ENCODE measurements around the gene EPHB2. TPM values are rescaled to one million over a fixed set of nuclear protein-coding genes. Genes with fewer than 3 reads are reported as not detected.

The EPHB2 gene
- total RNA-seq, 4 donors from 2014 or later, result 7.5 to 27.3 (median 23.8) TPM

- H3K27me3 ChIP-seq, result no peaks in the 10 kb centered on the region
- no peak for DNase-seq
- no peaks in the 10 kb centered on the region for H3K9me3 ChIP-seq
- H3K27ac ChIP-seq, result peak overlapping the region in 2 of 3 donors; percentile 63 to 65
- no peaks in the 10 kb centered on the region for H3K36me3 ChIP-seq
- TF ChIP-seq CTCF (IDR thresholded peaks at IDR 0.05) (no peak), POLR2A (IDR thresholded peaks at IDR 0.05) (no peak)
- WGBS, 2 donors, result 62 to 83% methylated on average over 2 of the region's 2 CpGs
- peaks cover 39 to 45% of the 10 kb centered on the region in 2 donors for H3K4me1 ChIP-seq
- no peak overlapping the region for H3K4me3 ChIP-seq (replicated peaks in 1 of 3)
- intact Hi-C loops (cut with DNase I), result no loop called here
Observed at GRCh38 chr1:22847249-22847648, 136.6 kb downstream of the EPHB2 start.

DNA sequence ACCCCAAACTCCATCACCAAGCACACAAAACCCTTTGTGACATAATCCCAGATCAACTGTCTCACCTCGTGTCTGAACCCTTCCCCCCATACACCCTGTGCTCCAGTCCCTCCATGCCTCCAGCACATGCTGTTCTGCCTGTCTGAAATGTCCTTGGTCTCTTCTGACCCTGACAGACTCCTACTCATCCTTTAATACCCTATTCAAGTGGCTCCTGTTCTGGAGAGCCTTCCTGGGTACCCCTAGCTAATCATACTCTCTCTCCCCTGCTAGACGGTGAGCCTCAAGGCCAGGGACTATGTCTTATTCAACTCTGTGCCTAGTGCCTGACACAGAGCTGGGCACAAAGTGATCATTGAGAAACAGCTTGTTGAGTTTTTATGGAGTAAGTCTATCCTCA is 137.1 kb downstream of the EPHB2 start:
- 93 to 95% methylated on average over 2 of the region's 2 CpGs for WGBS, 2 donors
- Histone ChIP-seq H3K4me3 (replicated peaks in 1 of 3) (no peak overlapping the region), H3K27ac (peak overlapping the region; percentile 63 to 80 (median 65)), H3K36me3 (no peaks in the 10 kb centered on the region), H3K9me3 (no peaks in the 10 kb centered on the region), H3K27me3 (no peaks in the 10 kb centered on the region), H3K4me1 (peaks cover 35 to 40% of the 10 kb centered on the region in 2 donors)
- intact Hi-C loops (cut with DNase I), result no loop called here
- TF ChIP-seq POLR2A (IDR thresholded peaks at IDR 0.05), result no peak
- no peak for TF ChIP-seq CTCF (IDR thresholded peaks at IDR 0.05)
- DNase-seq, result no peak

GRCh38 chr1:22848405-22848804 is 137.8 kb downstream of the EPHB2 start:
- H3K4me3 ChIP-seq (replicated peaks in 1 of 3), result no peak overlapping the region
- no peaks in the 10 kb centered on the region for H3K27me3 ChIP-seq
- intact Hi-C loops (cut with DNase I), result no loop called here
- TF ChIP-seq POLR2A (IDR thresholded peaks at IDR 0.05), result no peak
- no peak for TF ChIP-seq CTCF (IDR thresholded peaks at IDR 0.05)
- DNase-seq, result no peak
- H3K36me3 ChIP-seq, result no peaks in the 10 kb centered on the region
- H3K4me1 ChIP-seq, result peaks cover 29 to 34% of the 10 kb centered on the region in 2 donors
- peak overlapping the region; percentile 63 to 80 (median 65) for H3K27ac ChIP-seq
- no peaks in the 10 kb centered on the region for H3K9me3 ChIP-seq
- WGBS, 2 donors, result 55 to 66% methylated on average over 2 of the region's 2 CpGs

GRCh38 chr1:22849770-22850169 is 139.1 kb downstream of the EPHB2 start:
- intact Hi-C loops (cut with DNase I), result no loop called here
- Histone ChIP-seq H3K9me3 (no peaks in the 10 kb centered on the region), H3K4me3 (replicated peaks in 1 of 3) (no peak overlapping the region), H3K27me3 (no peaks in the 10 kb centered on the region), H3K27ac (peak overlapping the region; percentile 63 to 80 (median 65)), H3K36me3 (no peaks in the 10 kb centered on the region), H3K4me1 (peaks cover 29 to 38% of the 10 kb centered on the region in 2 donors)
- TF ChIP-seq CTCF (IDR thresholded peaks at IDR 0.05) (no peak), POLR2A (IDR thresholded peaks at IDR 0.05) (no peak)
- peak; percentile 56 to 57 for DNase-seq
- WGBS, 2 donors, result 21 to 28% methylated on average over 5 of the region's 5 CpGs

DNA sequence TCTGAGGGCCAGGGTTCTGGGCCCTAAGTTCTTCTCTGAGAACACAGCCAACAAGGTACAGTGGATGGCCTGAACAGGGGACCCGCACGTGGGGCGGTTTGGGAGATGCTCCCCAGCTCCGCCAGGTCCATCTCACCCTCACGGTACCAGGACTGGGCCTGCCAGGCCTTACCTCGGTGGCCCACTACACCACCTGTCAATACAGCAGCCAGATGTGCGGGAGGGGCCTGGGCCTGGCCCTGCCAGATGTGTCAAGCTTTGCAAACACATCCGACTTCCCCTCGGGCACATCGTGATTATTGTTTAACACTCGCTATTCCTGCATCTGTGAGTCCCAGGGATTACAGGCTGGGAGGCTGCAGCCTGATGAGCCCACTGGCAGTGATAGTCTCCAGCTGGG is 139.6 kb downstream of the EPHB2 start:
- intact Hi-C loops (cut with DNase I), result no loop called here
- Histone ChIP-seq H3K4me1 (peaks cover 32 to 40% of the 10 kb centered on the region in 2 donors), H3K4me3 (replicated peaks in 1 of 3) (no peak overlapping the region), H3K36me3 (no peaks in the 10 kb centered on the region), H3K27ac (peak overlapping the region; percentile 63 to 80 (median 65)), H3K27me3 (no peaks in the 10 kb centered on the region), H3K9me3 (no peaks in the 10 kb centered on the region)
- DNase-seq, result no peak
- no peak for TF ChIP-seq POLR2A (IDR thresholded peaks at IDR 0.05)
- TF ChIP-seq CTCF (IDR thresholded peaks at IDR 0.05), result no peak
- 81 to 85% methylated on average over 8 to 10 of the region's 11 CpGs for WGBS, 2 donors
